IMR-90 (cell line): ENCODE data around the gene PRXL2B.

Experiments used
- CEBPB ChIP-seq: IDR thresholded peaks from 2 replicates; pipeline ENCODE4 v1.6.1; 2012; ENCODE audit warnings: low read depth, low read length, improper control_type of control experiment
- CHD1 ChIP-seq: IDR thresholded peaks from 2 replicates; pipeline ENCODE4 v1.6.1; 2012; ENCODE audit warnings: low read depth, low read length, improper control_type of control experiment
- CTCF ChIP-seq: conservative IDR thresholded peaks from 2 replicates; pipeline ENCODE4 v1.5.1; 2012; ENCODE audit warnings: mild to moderate bottlenecking, low read depth, low read length, improper control_type of control experiment
- FOS ChIP-seq: fragments of 150-350 bp; IDR thresholded peaks from 2 replicates; pipeline ENCODE4 v1.6.1; 2016; ENCODE audit warnings: low read depth, low read length
- MAFK ChIP-seq: IDR thresholded peaks from 2 replicates; pipeline ENCODE4 v1.6.1; 2012; ENCODE audit warnings: low read depth, low read length, improper control_type of control experiment
- MXI1 ChIP-seq: IDR thresholded peaks from 2 replicates; pipeline ENCODE4 v1.6.1; 2012; ENCODE audit warnings: low read depth, mild to moderate bottlenecking, low read length, moderate library complexity, borderline replicate concordance
- NFE2L2 ChIP-seq: fragments of 150-350 bp; IDR thresholded peaks from 2 replicates; pipeline ENCODE4 v1.6.1; 2016; ENCODE audit warnings: low read depth, mild to moderate bottlenecking, low read length
- POLR2A ChIP-seq: IDR thresholded peaks from 2 replicates; pipeline ENCODE4 v1.6.1; 2012; ENCODE audit warnings: mild to moderate bottlenecking, low read depth, low read length
- RAD21 ChIP-seq: IDR thresholded peaks from 2 replicates; pipeline ENCODE4 v1.6.1; 2012; ENCODE audit warnings: low read length, improper control_type of control experiment
- RCOR1 ChIP-seq: IDR thresholded peaks from 2 replicates; pipeline ENCODE4 v1.6.1; 2012; ENCODE audit warnings: mild to moderate bottlenecking, low read length, improper control_type of control experiment; ENCODE audit not compliant: insufficient replicate concordance
- USF2 ChIP-seq: fragments of 150-350 bp; IDR thresholded peaks from 2 replicates; pipeline ENCODE4 v1.6.1; 2017; ENCODE audit warnings: mild to moderate bottlenecking, antibody characterized with exemption, low read length, low read depth

GRCh38 chr1:2546515-2547209 lies 39.9 kb upstream of the PRXL2B start:
- TF ChIP-seq POLR2A: no peak
- no peak for TF ChIP-seq MAFK
- TF ChIP-seq CTCF: 0 out of 2 replicates have a peak, but pooled peaks have one; percentile 3
- TF ChIP-seq CEBPB: no peak
- no peak for TF ChIP-seq USF2
- no peak for TF ChIP-seq RCOR1
- TF ChIP-seq MXI1: no peak
- no peak for TF ChIP-seq NFE2L2
- TF ChIP-seq RAD21: no peak
- TF ChIP-seq CHD1: no peak
- no peak for TF ChIP-seq FOS
